Esophagus muscularis mucosa (tissue), 4 donors: ENCODE results near the gene SIX4. TPM values are rescaled to one million over a fixed set of nuclear protein-coding genes. Genes with fewer than 3 reads are reported as not detected.

Experiments
- DNase-seq: peaks from one replicate; pipeline ENCODE4 v3.0.0-alpha.2; 2017; ENCODE audit errors: extremely low spot score
- H3K27ac ChIP-seq, 4 donors: fragments of 200-600 bp; sonication (generic); replicated peaks in 1 of 4; 1 replicate in 3 of 4; 2 replicates in 1 of 4; pipeline ENCODE4 v1.5.1; 2016 to 2019; ENCODE audit warnings: mild to moderate bottlenecking in 1 of 4
- H3K27me3 ChIP-seq, 4 donors: fragments of 200-600 bp; sonication (generic); one replicate each; pipeline versions ENCODE4 v1.5.1 to v1.6.0; 2016 to 2019
- H3K36me3 ChIP-seq, 4 donors: fragments of 200-600 bp; sonication (generic); one replicate each; pipeline ENCODE4 v1.5.1; 2016 to 2019
- H3K4me1 ChIP-seq, 4 donors: fragments of 200-600 bp; sonication (generic); one replicate each; pipeline ENCODE4 v1.5.1; 2016 to 2019
- H3K4me3 ChIP-seq, 4 donors: fragments of 200-600 bp; sonication (generic); 1 replicate in 2 of 4; 2 replicates in 2 of 4; pipeline ENCODE4 v1.5.1; 2016 to 2019; ENCODE audit warnings: mild to moderate bottlenecking in 4 of 4, moderate library complexity in 1 of 4
- H3K9me3 ChIP-seq, 4 donors: fragments of 200-600 bp; sonication (generic); 1 replicate in 3 of 4; 2 replicates in 1 of 4; pipeline ENCODE4 v1.5.1; 2016 to 2019
- CTCF ChIP-seq, 3 experiments: fragments of 200-600 bp in 2 of 3; fragments of 450-650 bp in 1 of 3; sonication (generic) in 2 of 3; IDR thresholded peaks; one replicate each; pipeline ENCODE4 v1.5.1; 2017 to 2019; ENCODE audit warnings: antibody characterized with exemption in 3 of 3, mild to moderate bottlenecking in 2 of 3, moderate library complexity in 1 of 3
- EP300 ChIP-seq: sonication (generic); formaldehyde crosslinking; IDR thresholded peaks from one replicate; pipeline ENCODE4 v1.6.1; 2017; ENCODE audit warnings: antibody characterized with exemption
- POLR2A ChIP-seq: fragments of 450-650 bp; IDR thresholded peaks from one replicate; pipeline ENCODE4 v1.6.1; 2017; ENCODE audit warnings: antibody characterized with exemption, moderate library complexity, mild to moderate bottlenecking, low read depth
- POLR2AphosphoS5 ChIP-seq, 2 donors: sonication (generic); formaldehyde crosslinking; IDR thresholded peaks; one replicate each; pipeline ENCODE4 v1.6.1; 2017; ENCODE audit warnings: antibody characterized with exemption in 2 of 2
- WGBS: methylation state at CpG from one replicate; pipeline ENCODE4 v1.1.5; 2018; 5-methylcytosine and 5-hydroxymethylcytosine counted together
- intact Hi-C: fragments of 100-400 bp; cut with DNase I; formaldehyde crosslinking; loops from one replicate; pipeline ENCODE4 v1.15.1; 2023
- total RNA-seq, 4 donors: library from RNA; depleted of rRNA; stranded (reverse); fragments of >200 nt; gene quantifications; one replicate each; pipeline versions ENCODE4 v1.1.0 to v1.2.1, GENCODE V29; 2016

Gene SIX4
- total RNA-seq, 4 donors from 2014 or later = 1.7 to 4.2 (median 2.7) TPM

- Histone ChIP-seq H3K9me3 (peaks cover 0 to 4% (median 0%) of the 10 kb centered on the region in 4 donors), H3K27me3 (no peaks in the 10 kb centered on the region), H3K4me3 (no peak overlapping the region), H3K27ac (no peak overlapping the region), H3K4me1 (no peaks in the 10 kb centered on the region), H3K36me3 (no peaks in the 10 kb centered on the region)
- intact Hi-C loops = no loop called here
- WGBS = 69% methylated on average over 2 of the region's 2 CpGs
- DNase-seq = no peak
- no peak for TF ChIP-seq EP300
- TF ChIP-seq POLR2A = no peak
- TF ChIP-seq CTCF (IDR thresholded peaks at IDR 0.05) = no peak
- TF ChIP-seq POLR2AphosphoS5 (IDR thresholded peaks at IDR 0.05) = no peak
Measured at GRCh38 chr14:60684203-60684602, 39.9 kb downstream of the SIX4 start.

GRCh38 chr14:60681271-60681670 lies 42.9 kb downstream of the SIX4 start:
- no peak for DNase-seq
- intact Hi-C loops = no loop called here
- Histone ChIP-seq H3K27ac (no peak overlapping the region), H3K36me3 (no peaks in the 10 kb centered on the region), H3K4me3 (no peak overlapping the region), H3K9me3 (peaks cover 0 to 4% (median 0%) of the 10 kb centered on the region in 4 donors), H3K4me1 (no peaks in the 10 kb centered on the region), H3K27me3 (no peaks in the 10 kb centered on the region)
- no peak for TF ChIP-seq EP300
- TF ChIP-seq POLR2A = no peak
- TF ChIP-seq CTCF (IDR thresholded peaks at IDR 0.05) = no peak
- no peak for TF ChIP-seq POLR2AphosphoS5 (IDR thresholded peaks at IDR 0.05)

GRCh38 chr14:60680511-60680910 lies 43.6 kb downstream of the SIX4 start:
- Histone ChIP-seq H3K4me3 (no peak overlapping the region), H3K36me3 (no peaks in the 10 kb centered on the region), H3K9me3 (peaks cover 0 to 4% (median 0%) of the 10 kb centered on the region in 4 donors), H3K27ac (no peak overlapping the region), H3K4me1 (no peaks in the 10 kb centered on the region), H3K27me3 (no peaks in the 10 kb centered on the region)
- TF ChIP-seq POLR2A = no peak
- no peak for TF ChIP-seq POLR2AphosphoS5 (IDR thresholded peaks at IDR 0.05)
- TF ChIP-seq EP300 = no peak
- TF ChIP-seq CTCF (IDR thresholded peaks at IDR 0.05) = no peak
- DNase-seq = no peak
- intact Hi-C loops = no loop called here
- 91% methylated on average over 3 of the region's 3 CpGs for WGBS

GRCh38 chr14:60679566-60680258 lies 44.4 kb downstream of the SIX4 start:
- DNase-seq = no peak
- Histone ChIP-seq H3K4me1 (no peaks in the 10 kb centered on the region), H3K27ac (no peak overlapping the region), H3K4me3 (no peak overlapping the region), H3K9me3 (peaks cover 0 to 4% (median 0%) of the 10 kb centered on the region in 4 donors), H3K36me3 (no peaks in the 10 kb centered on the region), H3K27me3 (no peaks in the 10 kb centered on the region)
- intact Hi-C loops = no loop called here
- 80% methylated on average over 4 of the region's 4 CpGs for WGBS
- TF ChIP-seq POLR2A (no peak), POLR2AphosphoS5 (IDR thresholded peaks at IDR 0.05) (no peak), CTCF (IDR thresholded peaks at IDR 0.05) (no peak), EP300 (no peak)

GRCh38 chr14:60677701-60678100 lies 46.5 kb downstream of the SIX4 start:
- no peaks in the 10 kb centered on the region for H3K36me3 ChIP-seq
- H3K4me3 ChIP-seq = no peak overlapping the region
- no peak overlapping the region for H3K27ac ChIP-seq
- no peak for DNase-seq
- H3K4me1 ChIP-seq = no peaks in the 10 kb centered on the region
- H3K27me3 ChIP-seq = no peaks in the 10 kb centered on the region
- intact Hi-C loops = no loop called here
- TF ChIP-seq EP300 (no peak), POLR2AphosphoS5 (IDR thresholded peaks at IDR 0.05) (no peak), CTCF (IDR thresholded peaks at IDR 0.05) (no peak), POLR2A (no peak)
- no peaks in the 10 kb centered on the region for H3K9me3 ChIP-seq
